EL (cell line): ENCODE data around the gene ASF1B.

Source experiments
- DNase-seq: peaks from one replicate; pipeline ENCODE4 v3.0.0-alpha.2; 2016

ASF1B gene

GRCh38 chr19:14081797-14082674 is 54.4 kb downstream of the ASF1B start:
- no peak for DNase-seq

DNA sequence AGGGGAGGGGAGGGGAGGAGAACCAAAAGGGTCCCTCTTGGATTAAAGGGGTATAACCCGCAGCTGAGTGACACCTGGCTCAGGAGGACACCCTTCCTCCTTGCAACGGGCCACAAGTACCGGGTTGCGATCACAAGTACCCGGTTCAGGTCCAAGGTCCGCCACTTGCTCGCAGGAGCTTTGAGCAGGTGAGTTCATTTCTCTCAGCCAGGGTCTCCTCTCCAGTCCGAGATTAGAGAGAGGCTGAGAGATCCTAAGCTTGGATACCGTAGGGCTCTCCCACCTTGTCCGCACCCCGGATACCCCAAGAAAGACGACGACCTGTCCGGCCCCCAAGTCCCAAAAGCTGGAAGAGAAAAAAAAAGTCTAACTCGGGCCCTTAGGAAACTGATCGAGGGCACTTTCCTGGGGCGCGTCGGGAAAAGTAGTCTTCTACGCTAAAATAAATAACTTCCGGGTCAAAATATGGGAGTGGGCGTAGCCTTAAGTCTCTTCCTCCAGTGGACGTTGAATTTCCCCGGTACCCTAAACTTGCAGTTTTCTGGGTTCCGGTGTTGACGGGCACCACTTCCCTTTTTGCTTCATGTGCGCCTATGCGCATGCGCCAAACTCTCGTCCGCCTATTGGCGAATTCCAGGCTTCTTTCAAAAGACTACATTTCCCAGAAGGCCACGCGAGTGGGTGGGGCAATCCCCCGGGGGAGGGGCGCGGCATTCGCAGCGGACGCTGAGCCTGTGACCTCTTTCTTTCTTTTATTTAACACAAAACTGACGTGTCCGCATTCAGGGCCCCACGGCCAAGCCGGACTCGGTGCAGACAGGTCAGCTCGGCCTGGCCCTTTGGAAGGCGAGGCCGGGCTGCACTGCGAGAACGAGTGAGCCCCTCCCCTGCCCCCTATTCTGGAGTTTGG is 55.2 kb downstream of the ASF1B start:
- DNase-seq: peak; percentile 100

GRCh38 chr19:14078411-14078810 is 58.0 kb downstream of the ASF1B start:
- no peak for DNase-seq

- DNase-seq: peak; percentile 51
Observed at GRCh38 chr19:14073925-14074838, 62.2 kb downstream of the ASF1B start.

- DNase-seq: peak; percentile 75
Observed at GRCh38 chr19:14073261-14073924, 63.0 kb downstream of the ASF1B start.

GRCh38 chr19:14072535-14073260 is 63.7 kb downstream of the ASF1B start, which contains the start of gene MISP3:
Gene MISP3, plus strand, starts transcription at chr19:14072786. Its CDS starts 524 bp downstream, at chr19:14073310.
- peak; percentile 52 for DNase-seq

- no peak for DNase-seq
Observed at GRCh38 chr19:14070268-14071050, 65.9 kb downstream of the ASF1B start.
